OCI-LY3 (cell line): ENCODE results near the gene TTLL10.

Source experiments
- H2AFZ ChIP-seq: fragments of 200-600, 300-600 bp; shearing (Covaris generic); 2 replicates; pipeline ENCODE4 v1.6.0; 2014; ENCODE audit warnings: antibody characterized with exemption, low read depth, low read length
- H3K27ac ChIP-seq: fragments of 200-600, 300-600 bp; sonication (generic); 2 replicates; pipeline ENCODE4 v1.5.1; 2014; ENCODE audit warnings: mild to moderate bottlenecking, low read length, moderate library complexity, mixed read lengths
- H3K27me3 ChIP-seq: fragments of 200-600, 300-600 bp; sonication (generic); 2 replicates; pipeline ENCODE4 v1.6.1; 2014; ENCODE audit warnings: low read depth, low read length, mixed read lengths
- H3K36me3 ChIP-seq: fragments of 200-600, 300-600 bp; sonication (generic); replicated peaks from 2 replicates; pipeline ENCODE3; 2014; ENCODE audit warnings: low read depth, low read length, mixed read lengths
- H3K4me1 ChIP-seq: fragments of 300-600, 200-600 bp; sonication (generic); 2 replicates; pipeline ENCODE4 v1.6.1; 2014; ENCODE audit warnings: low read length, mixed read lengths
- H3K4me2 ChIP-seq: fragments of 200-600, 300-600 bp; sonication (generic); 2 replicates; pipeline ENCODE4 v1.6.1; 2014; ENCODE audit warnings: low read length, mixed read lengths
- H3K4me3 ChIP-seq: fragments of 300-600, 200-600 bp; sonication (generic); 2 replicates; pipeline ENCODE4 v1.5.1; 2014; ENCODE audit warnings: antibody characterized with exemption, mild to moderate bottlenecking, low read length, moderate library complexity
- H3K79me2 ChIP-seq: fragments of 300-600, 200-600 bp; shearing (Covaris generic); 2 replicates; pipeline ENCODE4 v1.6.1; 2014; ENCODE audit warnings: mild to moderate bottlenecking, low read length, mixed read lengths
- H3K9ac ChIP-seq: fragments of 300-600, 200-600 bp; shearing (Covaris generic); 2 replicates; pipeline ENCODE4 v1.6.0; 2014; ENCODE audit warnings: mild to moderate bottlenecking, low read length, moderate library complexity
- H3K9me3 ChIP-seq: fragments of 200-600, 300-600 bp; shearing (Covaris generic); 2 replicates; pipeline ENCODE4 v1.6.1; 2014; ENCODE audit warnings: low read length, mixed read lengths; ENCODE audit not compliant: insufficient read depth
- H4K20me1 ChIP-seq: fragments of 200-600, 300-600 bp; sonication (generic); 2 replicates; pipeline ENCODE4 v1.6.1; 2016; ENCODE audit warnings: low read length, mixed read lengths; ENCODE audit not compliant: insufficient read depth
- CTCF ChIP-seq: fragments of 200-600, 300-600 bp; sonication (generic); IDR thresholded peaks from 2 replicates; pipeline ENCODE4 v1.5.1; 2014; ENCODE audit warnings: antibody characterized with exemption, low read length, low read depth
- EZH2phosphoT487 ChIP-seq: fragments of 200-600 bp; shearing (Covaris generic); IDR thresholded peaks from 2 replicates; pipeline ENCODE4 v1.6.1; 2018; ENCODE audit warnings: antibody characterized with exemption, mixed run types, low read depth

TTLL10 gene

GRCh38 chr1:1229770-1230169 lies 56.1 kb downstream of the TTLL10 start:
- H3K79me2 ChIP-seq, result peaks cover 92% of the 10 kb centered on the region
- H3K9me3 ChIP-seq, result no peaks in the 10 kb centered on the region
- no peak overlapping the region for H3K4me2 ChIP-seq
- H4K20me1 ChIP-seq, result peaks cover 10% of the 10 kb centered on the region; the same call in 1 of the 2 replicates
- H3K27ac ChIP-seq, result no peak overlapping the region
- no peaks in the 10 kb centered on the region for H3K27me3 ChIP-seq
- no peak overlapping the region for H3K9ac ChIP-seq
- H3K4me1 ChIP-seq, result peaks cover 16% of the 10 kb centered on the region
- no peak overlapping the region for H2AFZ ChIP-seq
- TF ChIP-seq EZH2phosphoT487 (no peak), CTCF (no peak)
- peaks cover 51% of the 10 kb centered on the region for H3K36me3 ChIP-seq
- H3K4me3 ChIP-seq, result no peak overlapping the region

GRCh38 chr1:1230656-1231399 lies 57.1 kb downstream of the TTLL10 start:
- peak overlapping the region; percentile 96 for H3K4me3 ChIP-seq

GRCh38 chr1:1231400-1232207 lies 57.9 kb downstream of the TTLL10 start, which contains the start of gene SDF4:
TSS of gene SDF4 (minus strand) at chr1:1232001. CDS start at chr1:1228772, 3,229 bp downstream.
- no peak for TF ChIP-seq EZH2phosphoT487
- no peak for TF ChIP-seq CTCF
- H3K79me2 ChIP-seq, result peaks cover 74% of the 10 kb centered on the region

More at GRCh38 chr1:1230656-1231399, 57.1 kb downstream of the TTLL10 start:
- peaks cover 50% of the 10 kb centered on the region for H3K36me3 ChIP-seq
- H4K20me1 ChIP-seq, result peaks cover 10% of the 10 kb centered on the region; the same call in 1 of the 2 replicates
- no peak for TF ChIP-seq CTCF
- no peak for TF ChIP-seq EZH2phosphoT487
- peak overlapping the region; percentile 94 for H3K4me2 ChIP-seq
- H3K27ac ChIP-seq, result peak overlapping the region; percentile 59
- peak overlapping the region; percentile 94 for H3K9ac ChIP-seq
- H3K27me3 ChIP-seq, result no peaks in the 10 kb centered on the region
- H3K79me2 ChIP-seq, result peaks cover 82% of the 10 kb centered on the region
- H3K9me3 ChIP-seq, result no peaks in the 10 kb centered on the region
- H3K4me1 ChIP-seq, result peaks cover 16% of the 10 kb centered on the region
- H2AFZ ChIP-seq, result no peak overlapping the region

GRCh38 chr1:1232208-1232795 lies 58.6 kb downstream of the TTLL10 start, which contains the start of gene B3GALT6:
TSS of gene B3GALT6 (plus strand) at chr1:1232237. CDS start at chr1:1232279, 42 bp downstream.
- no peaks in the 10 kb centered on the region for H3K27me3 ChIP-seq
- H3K27ac ChIP-seq, result peak within 1 kb of the TSS; percentile 59
- peak within 1 kb of the TSS; percentile 94 for H3K9ac ChIP-seq
- peaks cover 67% of the 10 kb centered on the region for H3K79me2 ChIP-seq
- H3K4me3 ChIP-seq, result peak within 1 kb of the TSS; percentile 96
- peaks cover 40% of the 10 kb centered on the region for H3K36me3 ChIP-seq
- TF ChIP-seq EZH2phosphoT487 (no peak), CTCF (no peak)
- no peak within 1 kb of the TSS for H2AFZ ChIP-seq
- peaks cover 16% of the 10 kb centered on the region for H3K4me1 ChIP-seq
- H3K9me3 ChIP-seq, result no peaks in the 10 kb centered on the region
- peak within 1 kb of the TSS; percentile 94 for H3K4me2 ChIP-seq
- H4K20me1 ChIP-seq, result peaks cover 10% of the 10 kb centered on the region; the same call in 1 of the 2 replicates

More at GRCh38 chr1:1231400-1232207, 57.9 kb downstream of the TTLL10 start, which contains the start of gene SDF4:
- Histone ChIP-seq H4K20me1 (peaks cover 10% of the 10 kb centered on the region; the same call in 1 of the 2 replicates), H3K27ac (peak within 1 kb of the TSS; percentile 59), H3K4me3 (peak within 1 kb of the TSS; percentile 96), H3K4me2 (peak within 1 kb of the TSS; percentile 94), H3K4me1 (peaks cover 16% of the 10 kb centered on the region), H2AFZ (no peak within 1 kb of the TSS), H3K27me3 (no peaks in the 10 kb centered on the region), H3K36me3 (peaks cover 43% of the 10 kb centered on the region), H3K9ac (peak within 1 kb of the TSS; percentile 94), H3K9me3 (no peaks in the 10 kb centered on the region)
